WERI-Rb-1 (cell line): ENCODE results near the gene ACSM5.

Source experiments
- DNase-seq: peaks from one replicate; pipeline ENCODE4 v3.0.0-alpha.2; 2020
- H3K27ac ChIP-seq: fragments of 250-450 bp; sonication (Bioruptor Pico); 2 replicates; pipeline ENCODE4 v1.5.1; 2020; ENCODE audit warnings: mild to moderate bottlenecking, moderate library complexity
- H3K27me3 ChIP-seq: fragments of 250-450 bp; sonication (Bioruptor Pico); 2 replicates; pipeline ENCODE4 v1.5.1; 2021; ENCODE audit warnings: mild to moderate bottlenecking, low read depth, moderate library complexity; ENCODE audit not compliant: insufficient read depth, severe bottlenecking
- H3K36me3 ChIP-seq: fragments of 250-450 bp; sonication (Bioruptor Pico); 2 replicates; pipeline ENCODE4 v1.5.1; 2020; ENCODE audit warnings: mild to moderate bottlenecking, moderate library complexity
- H3K4me3 ChIP-seq: 2 replicates; pipeline ENCODE4 v1.5.1; 2011; ENCODE audit warnings: low read depth, mild to moderate bottlenecking, control low read depth, low read length
- H3K9me3 ChIP-seq: fragments of 250-450 bp; sonication (Bioruptor Pico); 2 replicates; pipeline ENCODE4 v1.5.1; 2021; ENCODE audit warnings: mild to moderate bottlenecking, moderate library complexity; ENCODE audit not compliant: severe bottlenecking
- TF ChIP-seq, protein P1 (sequence below): IDR thresholded peaks from 2 replicates; pipeline ENCODE4 v1.5.1; 2011; ENCODE audit warnings: low read depth, mild to moderate bottlenecking, control low read depth, inconsistent platforms, low read length

The ACSM5 gene

DNA sequence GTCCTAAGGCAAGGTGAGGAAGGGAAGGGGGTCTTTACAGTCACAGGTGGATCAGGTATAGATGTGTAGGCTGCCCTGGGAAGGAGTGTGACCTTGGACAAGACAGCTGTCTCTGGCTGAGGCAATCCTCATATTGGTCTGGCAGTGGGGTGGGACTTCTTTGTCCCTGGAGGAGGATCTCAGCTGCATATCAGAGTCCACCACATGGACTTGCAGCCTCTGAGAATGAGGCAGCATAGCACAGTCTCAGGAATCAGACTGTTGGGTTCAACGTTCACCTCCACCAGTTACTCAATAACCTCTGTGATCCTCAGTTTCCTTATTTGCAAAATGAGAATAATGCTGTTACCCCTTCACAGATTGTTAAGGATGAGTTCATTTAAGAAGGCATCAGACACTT, 75.4 kb downstream of the ACSM5 start:
- no peak overlapping the region for H3K4me3 ChIP-seq
- TF ChIP-seq, protein P1, sequence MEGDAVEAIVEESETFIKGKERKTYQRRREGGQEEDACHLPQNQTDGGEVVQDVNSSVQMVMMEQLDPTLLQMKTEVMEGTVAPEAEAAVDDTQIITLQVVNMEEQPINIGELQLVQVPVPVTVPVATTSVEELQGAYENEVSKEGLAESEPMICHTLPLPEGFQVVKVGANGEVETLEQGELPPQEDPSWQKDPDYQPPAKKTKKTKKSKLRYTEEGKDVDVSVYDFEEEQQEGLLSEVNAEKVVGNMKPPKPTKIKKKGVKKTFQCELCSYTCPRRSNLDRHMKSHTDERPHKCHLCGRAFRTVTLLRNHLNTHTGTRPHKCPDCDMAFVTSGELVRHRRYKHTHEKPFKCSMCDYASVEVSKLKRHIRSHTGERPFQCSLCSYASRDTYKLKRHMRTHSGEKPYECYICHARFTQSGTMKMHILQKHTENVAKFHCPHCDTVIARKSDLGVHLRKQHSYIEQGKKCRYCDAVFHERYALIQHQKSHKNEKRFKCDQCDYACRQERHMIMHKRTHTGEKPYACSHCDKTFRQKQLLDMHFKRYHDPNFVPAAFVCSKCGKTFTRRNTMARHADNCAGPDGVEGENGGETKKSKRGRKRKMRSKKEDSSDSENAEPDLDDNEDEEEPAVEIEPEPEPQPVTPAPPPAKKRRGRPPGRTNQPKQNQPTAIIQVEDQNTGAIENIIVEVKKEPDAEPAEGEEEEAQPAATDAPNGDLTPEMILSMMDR, result no peak
- H3K9me3 ChIP-seq, result no peaks in the 10 kb centered on the region

DNA sequence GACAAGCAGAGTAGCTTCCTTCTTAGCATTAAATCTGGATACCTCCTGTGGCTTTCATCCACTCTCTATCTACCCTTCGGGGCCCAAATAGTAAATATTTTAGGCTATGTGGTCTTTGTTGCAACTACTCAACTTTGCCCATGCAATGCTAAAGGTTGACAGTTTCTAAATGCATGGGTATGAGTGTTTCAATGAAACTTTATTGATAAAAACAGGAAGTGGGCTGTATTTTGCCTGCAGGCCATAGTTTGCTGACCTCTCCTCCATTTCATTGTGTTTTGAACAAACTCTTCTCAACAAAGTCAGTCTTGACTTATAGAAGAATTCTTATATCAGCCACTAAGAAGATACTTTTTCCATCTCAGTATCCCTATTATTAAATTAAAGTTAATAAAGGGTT, 76.1 kb downstream of the ACSM5 start:
- H3K9me3 ChIP-seq, result no peaks in the 10 kb centered on the region
- peaks cover 17% of the 10 kb centered on the region for H3K27me3 ChIP-seq
- no peak overlapping the region for H3K27ac ChIP-seq
- H3K36me3 ChIP-seq, result no peaks in the 10 kb centered on the region
- DNase-seq, result no peak
- TF ChIP-seq, protein P1, result no peak
- H3K4me3 ChIP-seq, result no peak overlapping the region

More for the DNA sequence above, 75.4 kb downstream of the ACSM5 start:
- Histone ChIP-seq H3K27me3 (peaks cover 17% of the 10 kb centered on the region), H3K36me3 (no peaks in the 10 kb centered on the region), H3K27ac (no peak overlapping the region)
- DNase-seq, result no peak
